Measurements from ENCODE around the gene PLEKHG3. TPM values are rescaled to one million over a fixed set of nuclear protein-coding genes. Genes with fewer than 3 reads are reported as not detected.
"Not testable (repeated sequence)": the region's sequence is repeated elsewhere in the genome, so short reads cannot be mapped to it uniquely, and the experiment has no call there.

The PLEKHG3 gene
- polyA plus RNA-seq, 4 donors = 93.6 to 109 (median 100.0) TPM

- DNase-seq (ENCODE audit: low read depth in 4 of 4, low spot score in 3 of 4) = no peak
Observed at GRCh38 chr14:64686282-64686615, 18.0 kb upstream of the PLEKHG3 start.

- DNase-seq (ENCODE audit: low read depth in 4 of 4, low spot score in 3 of 4) = no peak
Observed at GRCh38 chr14:64688031-64688430, 16.2 kb upstream of the PLEKHG3 start.

- no peak for DNase-seq (ENCODE audit: low read depth in 4 of 4, low spot score in 3 of 4)
Observed at GRCh38 chr14:64688811-64689281, 15.4 kb upstream of the PLEKHG3 start.

- no peak for DNase-seq (ENCODE audit: low read depth in 4 of 4, low spot score in 3 of 4)
Observed at GRCh38 chr14:64689289-64689688, 14.9 kb upstream of the PLEKHG3 start.

GRCh38 chr14:64690607-64691006 lies 13.6 kb upstream of the PLEKHG3 start:
- DNase-seq (ENCODE audit: low read depth in 4 of 4, low spot score in 3 of 4) = not testable (repeated sequence)

- no peak for DNase-seq (ENCODE audit: low read depth in 4 of 4, low spot score in 3 of 4)
Observed at GRCh38 chr14:64691376-64691775, 12.8 kb upstream of the PLEKHG3 start.

GRCh38 chr14:64692189-64692985 lies 11.8 kb upstream of the PLEKHG3 start:
- DNase-seq (ENCODE audit: low read depth in 4 of 4, low spot score in 3 of 4) = no peak

GRCh38 chr14:64692986-64693809 lies 11.0 kb upstream of the PLEKHG3 start:
- DNase-seq (ENCODE audit: low read depth in 4 of 4, low spot score in 3 of 4) = no peak

- DNase-seq (ENCODE audit: low read depth in 4 of 4, low spot score in 3 of 4) = no peak
Observed at GRCh38 chr14:64693810-64694165, 10.4 kb upstream of the PLEKHG3 start.

GRCh38 chr14:64695071-64695470 lies 9.2 kb upstream of the PLEKHG3 start:
- no peak for DNase-seq (ENCODE audit: low read depth in 4 of 4, low spot score in 3 of 4)

- no peak for DNase-seq (ENCODE audit: low read depth in 4 of 4, low spot score in 3 of 4)
Observed at GRCh38 chr14:64696355-64696857, 7.8 kb upstream of the PLEKHG3 start.

GRCh38 chr14:64698903-64699302 lies 5.3 kb upstream of the PLEKHG3 start:
- no peak for DNase-seq (ENCODE audit: low read depth in 4 of 4, low spot score in 3 of 4)

GRCh38 chr14:64700290-64700689 lies 3.9 kb upstream of the PLEKHG3 start:
- DNase-seq (ENCODE audit: low read depth in 4 of 4, low spot score in 3 of 4) = no peak

GRCh38 chr14:64700894-64701293 lies 3.3 kb upstream of the PLEKHG3 start:
- DNase-seq (ENCODE audit: low read depth in 4 of 4, low spot score in 3 of 4) = no peak

- DNase-seq (ENCODE audit: low read depth in 4 of 4, low spot score in 3 of 4) = no peak
Observed at GRCh38 chr14:64701660-64702059, 2.6 kb upstream of the PLEKHG3 start.

- no peak for DNase-seq (ENCODE audit: low read depth in 4 of 4, low spot score in 3 of 4)
Observed at GRCh38 chr14:64702493-64703394, 1.5 kb upstream of the PLEKHG3 start.

- no peak for DNase-seq (ENCODE audit: low read depth in 4 of 4, low spot score in 3 of 4)
Observed at GRCh38 chr14:64703395-64704142, 655 bp upstream of the PLEKHG3 start.

GRCh38 chr14:64704743-64705380 lies 638 bp downstream of the PLEKHG3 start:
- DNase-seq (ENCODE audit: low read depth in 4 of 4, low spot score in 3 of 4) = no peak

GRCh38 chr14:64705381-64706118 lies 1.3 kb downstream of the PLEKHG3 start:
- DNase-seq (ENCODE audit: low read depth in 4 of 4, low spot score in 3 of 4) = no peak

Measured in right renal pelvis (tissue), 4 donors.